Gastrocnemius medialis (tissue), 4 donors: Measurements from ENCODE around the gene PSMA3. TPM values are rescaled to one million over a fixed set of nuclear protein-coding genes. Genes with fewer than 3 reads are reported as not detected.

Experiments
- ATAC-seq, 2 donors: fragments of 150-250 bp; one replicate each; pipeline ENCODE4 v1.9.1; 2016
- DNase-seq, 2 donors: peaks; one replicate each; pipeline ENCODE4 v3.0.0-alpha.2; 2019
- H3K27ac ChIP-seq, 4 donors: fragments of 200-600 bp; sonication (generic); 1 replicate in 1 of 4; 2 replicates in 3 of 4; pipeline ENCODE4 v1.5.1; 2016 to 2018; ENCODE audit warnings: mild to moderate bottlenecking in 2 of 4, moderate library complexity in 1 of 4
- H3K27me3 ChIP-seq, 3 donors: fragments of 200-600 bp; sonication (generic) in 2 of 3; 1 replicate in 1 of 3; 2 replicates in 2 of 3; pipeline versions ENCODE4 v1.5.1 to v1.6.0; 2016 to 2019; ENCODE audit warnings: mild to moderate bottlenecking in 1 of 3, moderate library complexity in 1 of 3
- H3K36me3 ChIP-seq, 2 donors: fragments of 200-600 bp; sonication (generic) in 1 of 2; one replicate each; pipeline ENCODE4 v1.5.1; 2017 to 2018
- H3K4me1 ChIP-seq, 2 donors: fragments of 200-600 bp; sonication (generic) in 1 of 2; one replicate each; pipeline ENCODE4 v1.5.1; 2016 to 2017; ENCODE audit warnings: mild to moderate bottlenecking in 2 of 2
- H3K4me3 ChIP-seq, 4 donors: fragments of 200-600 bp; sonication (generic) in 3 of 4; 1 replicate in 1 of 4; 2 replicates in 3 of 4; pipeline ENCODE4 v1.5.1; 2016 to 2019; ENCODE audit warnings: mild to moderate bottlenecking in 2 of 4
- H3K9me3 ChIP-seq, 3 donors: fragments of 200-600 bp; sonication (generic) in 2 of 3; 1 replicate in 1 of 3; 2 replicates in 2 of 3; pipeline ENCODE4 v1.5.1; 2016 to 2019
- POLR2A ChIP-seq, 2 donors: fragments of 450-650 bp; IDR thresholded peaks; one replicate each; pipeline ENCODE4 v1.6.1; 2017; ENCODE audit warnings: antibody characterized with exemption in 2 of 2, mild to moderate bottlenecking in 2 of 2, moderate library complexity in 2 of 2
- in situ Hi-C, 4 donors: fragments of 200-750 bp; cut with MboI; loops; one replicate each; pipeline versions ENCODE4 v1.15.0 to v1.8.0; 2017; ENCODE audit warnings: low sequenced_read_pairs in 4 of 4
- intact Hi-C: fragments of 100-400 bp; cut with DNase I; formaldehyde crosslinking; loops from one replicate; pipeline ENCODE4 v1.15.1; 2023; ENCODE audit warnings: low total_unique reads
- total RNA-seq, 4 donors: library from RNA; depleted of rRNA; stranded (reverse); fragments of >200 nt; gene quantifications; one replicate each; pipeline versions ENCODE4 v1.1.0 to v1.2.3, GENCODE V29; 2016
- TF ChIP-seq, protein P1 (sequence below), 5 experiments: fragments of 450-650 bp in 3 of 5; fragments of 200-600 bp in 2 of 5; sonication (generic) in 2 of 5; IDR thresholded peaks in 4 of 5; conservative IDR thresholded peaks in 1 of 5; 1 replicate in 4 of 5; 2 replicates in 1 of 5; pipeline ENCODE4 v1.5.1; 2016 to 2019; ENCODE audit warnings: antibody characterized with exemption in 5 of 5, mild to moderate bottlenecking in 3 of 5, moderate library complexity in 3 of 5

Gene PSMA3
- total RNA-seq, 4 donors from 2014 or later: 200 to 301 (median 217) TPM

DNA sequence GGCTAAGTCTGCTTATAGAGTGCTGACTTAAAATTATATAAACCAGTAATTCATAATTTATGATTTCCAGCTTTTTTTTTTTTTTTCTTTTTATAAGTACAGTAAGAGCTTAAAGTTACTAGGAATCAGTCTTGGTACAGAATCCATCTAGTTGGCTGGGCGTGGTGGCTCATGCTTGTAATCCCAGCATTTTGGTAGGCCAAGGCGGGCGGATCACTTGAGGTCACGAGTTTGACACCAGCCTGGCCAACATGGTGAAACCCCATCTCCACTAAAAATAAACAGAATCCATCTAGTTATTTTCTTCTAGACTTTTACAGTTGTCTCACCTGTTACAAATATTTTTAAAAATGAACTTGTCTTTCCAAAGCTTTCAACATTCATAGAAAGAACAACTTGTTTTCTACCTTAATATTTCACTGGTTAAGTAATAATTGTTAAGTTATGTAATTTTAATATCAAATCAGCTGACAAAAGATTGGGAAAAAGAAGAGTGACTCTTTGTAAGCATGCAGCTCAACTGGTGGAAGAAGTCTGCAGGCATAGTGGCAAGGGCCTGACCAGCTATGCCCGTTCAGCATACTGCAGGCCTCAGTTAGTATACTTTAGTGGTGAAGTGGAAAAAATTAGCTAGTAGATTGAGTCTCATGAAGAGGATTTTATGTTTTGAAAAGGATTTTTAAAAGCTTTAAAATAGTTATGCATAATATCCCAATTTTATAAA lies 17.4 kb upstream of the PSMA3 start:
- no peak overlapping the region for H3K4me3 ChIP-seq
- intact Hi-C loops: no loop called here
- ATAC-seq (peak; percentile 80 to 86), DNase-seq (peak; percentile 40 to 75)
- H3K4me1 ChIP-seq: peaks cover 8 to 15% of the 10 kb centered on the region in 2 donors
- in situ Hi-C loops: no loop called here
- no peaks in the 10 kb centered on the region for H3K27me3 ChIP-seq
- H3K9me3 ChIP-seq: no peaks in the 10 kb centered on the region
- peak overlapping the region; percentile 60 to 77 (median 66) for H3K27ac ChIP-seq
- peaks cover 0 to 11% of the 10 kb centered on the region in 2 donors for H3K36me3 ChIP-seq
- no peak for TF ChIP-seq POLR2A (IDR thresholded peaks at IDR 0.05)
- TF ChIP-seq, protein P1, sequence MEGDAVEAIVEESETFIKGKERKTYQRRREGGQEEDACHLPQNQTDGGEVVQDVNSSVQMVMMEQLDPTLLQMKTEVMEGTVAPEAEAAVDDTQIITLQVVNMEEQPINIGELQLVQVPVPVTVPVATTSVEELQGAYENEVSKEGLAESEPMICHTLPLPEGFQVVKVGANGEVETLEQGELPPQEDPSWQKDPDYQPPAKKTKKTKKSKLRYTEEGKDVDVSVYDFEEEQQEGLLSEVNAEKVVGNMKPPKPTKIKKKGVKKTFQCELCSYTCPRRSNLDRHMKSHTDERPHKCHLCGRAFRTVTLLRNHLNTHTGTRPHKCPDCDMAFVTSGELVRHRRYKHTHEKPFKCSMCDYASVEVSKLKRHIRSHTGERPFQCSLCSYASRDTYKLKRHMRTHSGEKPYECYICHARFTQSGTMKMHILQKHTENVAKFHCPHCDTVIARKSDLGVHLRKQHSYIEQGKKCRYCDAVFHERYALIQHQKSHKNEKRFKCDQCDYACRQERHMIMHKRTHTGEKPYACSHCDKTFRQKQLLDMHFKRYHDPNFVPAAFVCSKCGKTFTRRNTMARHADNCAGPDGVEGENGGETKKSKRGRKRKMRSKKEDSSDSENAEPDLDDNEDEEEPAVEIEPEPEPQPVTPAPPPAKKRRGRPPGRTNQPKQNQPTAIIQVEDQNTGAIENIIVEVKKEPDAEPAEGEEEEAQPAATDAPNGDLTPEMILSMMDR (IDR thresholded peaks at IDR 0.05 in 4 of 5, conservative IDR thresholded peaks at IDR 0.05 in 1 of 5): no peak

DNA sequence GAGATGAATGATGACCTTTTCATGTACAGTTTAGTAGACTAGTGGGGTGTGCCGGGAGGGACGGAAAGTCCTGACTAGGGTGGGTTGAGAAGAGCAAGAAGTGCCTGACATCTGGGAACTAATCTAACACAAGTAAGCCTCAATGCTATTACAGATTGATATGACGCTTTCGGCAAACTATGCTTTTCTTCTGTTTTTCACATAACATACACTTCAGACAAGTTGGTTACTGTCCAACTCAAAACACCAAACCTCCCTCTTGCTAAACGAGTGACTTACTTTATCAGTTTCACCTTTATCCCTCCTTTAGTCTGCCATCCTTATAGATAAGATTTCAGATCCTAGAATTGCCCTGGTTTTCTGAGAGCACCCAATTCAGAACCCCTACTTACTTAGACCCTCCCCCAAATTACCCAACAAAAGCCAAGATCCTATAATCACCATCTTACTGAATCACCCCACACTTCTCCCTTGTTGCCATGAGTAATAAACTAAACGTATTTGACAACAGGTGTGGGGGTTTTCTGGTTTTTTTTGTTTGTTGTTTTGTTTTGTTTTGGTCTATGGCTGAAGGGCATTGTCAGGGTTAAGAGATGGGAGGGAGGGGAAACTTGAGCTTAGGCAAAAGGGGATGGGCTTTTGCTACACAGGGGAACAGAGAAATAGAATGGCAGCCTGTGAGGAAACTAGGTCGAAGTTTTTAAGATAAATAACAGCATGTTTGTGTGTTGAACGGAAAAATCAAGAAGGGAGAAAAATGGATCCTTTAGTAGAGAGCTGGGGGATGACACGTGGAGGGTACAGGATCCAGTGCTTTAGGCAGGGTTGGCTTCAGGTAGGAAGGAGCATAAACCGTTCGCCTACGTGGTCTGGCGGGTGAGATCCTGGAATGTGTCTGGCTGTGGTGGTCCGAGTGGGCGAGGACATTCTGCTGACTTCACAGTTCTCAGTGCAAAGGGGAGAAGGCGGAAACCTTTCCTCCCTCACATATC lies 6.1 kb upstream of the PSMA3 start:
- no peaks in the 10 kb centered on the region for H3K9me3 ChIP-seq
- ATAC-seq (peak in 1 of 2 donors; percentile 19), DNase-seq (no peak)
- H3K27me3 ChIP-seq: no peaks in the 10 kb centered on the region
- H3K27ac ChIP-seq: peak overlapping the region; percentile 81 to 85 (median 84)
- H3K4me3 ChIP-seq: peak overlapping the region; percentile 57 to 78 (median 72)
- H3K4me1 ChIP-seq: peaks cover 9 to 11% of the 10 kb centered on the region in 2 donors
- intact Hi-C loops (no loop called here), in situ Hi-C loops (no loop called here)
- TF ChIP-seq, protein P1 (IDR thresholded peaks at IDR 0.05 in 4 of 5, conservative IDR thresholded peaks at IDR 0.05 in 1 of 5): no peak
- no peak for TF ChIP-seq POLR2A (IDR thresholded peaks at IDR 0.05)
- no peaks in the 10 kb centered on the region for H3K36me3 ChIP-seq

DNA sequence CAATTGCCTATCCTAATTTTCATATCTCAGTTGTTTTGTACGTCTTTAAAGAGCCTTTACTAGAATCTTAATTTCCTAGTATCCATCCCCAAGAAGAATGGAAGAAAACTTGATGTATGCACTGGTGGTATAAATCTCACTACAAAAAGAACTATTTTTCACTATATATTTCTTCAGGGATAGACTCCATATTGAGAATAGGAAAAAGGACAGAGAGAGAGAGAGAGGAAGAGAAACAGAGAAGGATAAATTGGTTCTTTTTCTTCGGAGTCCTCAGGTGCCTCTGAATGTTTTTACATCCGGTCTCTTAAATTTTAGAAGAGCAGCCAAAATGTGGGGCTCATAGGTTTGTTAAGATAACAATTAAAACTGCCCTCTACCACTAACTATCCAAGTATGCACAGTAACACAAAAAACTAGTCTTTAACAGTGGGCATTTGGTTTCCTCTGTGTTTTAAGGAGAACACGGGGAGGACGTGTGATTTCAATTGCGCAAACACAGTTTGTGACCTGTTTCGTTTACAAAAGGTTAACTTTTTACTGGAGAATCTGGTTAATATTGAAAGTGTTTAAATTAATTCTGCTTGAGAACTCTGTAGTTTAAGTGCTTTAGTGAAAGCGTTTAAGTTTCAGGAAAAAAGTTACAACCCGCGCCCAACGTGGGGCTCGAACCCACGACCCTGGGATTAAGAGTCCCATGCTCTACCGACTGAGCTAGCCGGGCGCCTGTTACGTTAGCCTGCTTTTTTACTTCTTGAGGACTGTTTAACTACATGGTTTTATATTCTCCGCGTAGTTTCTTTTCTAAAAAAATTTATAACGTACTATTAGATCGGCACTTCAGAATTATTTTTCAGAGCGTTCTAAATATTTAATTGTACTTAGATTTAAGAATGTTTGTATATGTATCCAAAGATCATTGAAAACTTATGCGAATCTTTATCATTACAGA lies 5.1 kb upstream of the PSMA3 start:
- Histone ChIP-seq H3K27me3 (no peaks in the 10 kb centered on the region), H3K4me3 (peak overlapping the region; percentile 57 to 78 (median 72)), H3K27ac (peak overlapping the region; percentile 81 to 85 (median 84)), H3K36me3 (no peaks in the 10 kb centered on the region), H3K9me3 (no peaks in the 10 kb centered on the region), H3K4me1 (peaks cover 6 to 14% of the 10 kb centered on the region in 2 donors)
- in situ Hi-C loops (loop anchor here in 3 of 4 donors (10.0 kb wide), 1 partner anchor 55 kb away; the partner anchor contains the start of gene ARID4A (in 3 of the 3)), intact Hi-C loops (no loop called here)
- peak; percentile 42 for ATAC-seq
- peak; percentile 40 to 57 for DNase-seq
- no peak for TF ChIP-seq POLR2A (IDR thresholded peaks at IDR 0.05)
- TF ChIP-seq, protein P1 (IDR thresholded peaks at IDR 0.05 in 4 of 5, conservative IDR thresholded peaks at IDR 0.05 in 1 of 5): no peak
